ENCODE data around the gene PSMA2. TPM values are rescaled to one million over a fixed set of nuclear protein-coding genes. Genes with fewer than 3 reads are reported as not detected.
A peak's percentile ranks its signal among the peaks of the same experiment; 100 is the strongest.
"Not testable (repeated sequence)": the region's sequence is repeated elsewhere in the genome, so short reads cannot be mapped to it uniquely, and the experiment has no call there.

PSMA2 gene
- total and polyA plus RNA-seq, 4 experiments from 2014 or later, result 35.6 to 353 (median 144) TPM

DNA sequence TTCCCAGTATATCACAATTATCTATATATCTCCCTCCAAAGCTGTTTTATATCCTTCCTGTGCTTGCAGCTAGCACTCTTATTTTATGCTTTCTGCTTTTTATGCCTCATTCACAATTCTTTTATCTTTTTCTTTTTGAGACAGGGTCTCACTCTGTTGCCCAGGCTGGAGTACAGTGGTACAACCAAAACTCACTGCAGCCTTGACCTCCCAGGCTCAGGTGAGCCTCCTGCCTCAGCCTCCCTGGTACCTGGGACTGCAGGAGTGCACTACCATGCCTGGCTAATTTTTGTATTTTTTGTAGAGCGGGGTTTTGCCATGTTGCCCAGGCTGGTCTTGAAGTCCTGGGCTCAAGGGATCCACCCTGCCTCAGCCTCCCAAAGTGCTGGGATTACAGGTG is 25.8 kb downstream of the PSMA2 start:
- no peaks in the 10 kb centered on the region for H3K27me3 Mint-ChIP-seq
- Histone ChIP-seq H3K27ac (ENCODE audit: low read depth, low read length) (no peak overlapping the region), H3K4me1 (ENCODE audit: insufficient read depth, low read length) (peaks cover 15% of the 10 kb centered on the region), H3K9me3 (ENCODE audit: control insufficient read depth in 1 of 2, low read length in 2 of 2) (no peaks in the 10 kb centered on the region), H3K27me3 (ENCODE audit: insufficient read depth, low read length) (no peaks in the 10 kb centered on the region), H3K36me3 (ENCODE audit: insufficient read depth, low read length) (no peaks in the 10 kb centered on the region), H3K4me3 (ENCODE audit: low read length in 2 of 2) (no peak overlapping the region)
- POLR2A ChIA-PET (ENCODE audit: partially characterized antibody), result no interaction called here
- DNase-seq, result no peak
- peaks cover 11 to 22% (median 14%) of the 10 kb centered on the region in 4 donors for H3K4me1 Mint-ChIP-seq
- no peaks in the 10 kb centered on the region for H3K9me3 Mint-ChIP-seq
- intact Hi-C loops (cut with micrococcal nuclease), result no loop called here
- CTCF ChIA-PET (ENCODE audit: partially characterized antibody), result interaction anchor here (0.8 kb wide), 1 partner anchor 30 kb away, joined by 3 read pairs; no protein-coding TSS in a partner anchor
- peaks cover 5% of the 10 kb centered on the region in 2 donors for H3K36me3 Mint-ChIP-seq
- H3K4me3 Mint-ChIP-seq, result no peak overlapping the region
- no peak overlapping the region for H3K27ac Mint-ChIP-seq

- ChIA-PET CTCF (ENCODE audit: partially characterized antibody) (no interaction called here), POLR2A (ENCODE audit: partially characterized antibody) (no interaction called here)
- Histone ChIP-seq H3K4me1 (ENCODE audit: insufficient read depth, low read length) (no peaks in the 10 kb centered on the region), H3K27me3 (ENCODE audit: insufficient read depth, low read length) (no peaks in the 10 kb centered on the region), H3K4me3 (ENCODE audit: low read length in 2 of 2) (no peak overlapping the region), H3K9me3 (ENCODE audit: control insufficient read depth in 1 of 2, low read length in 2 of 2) (no peaks in the 10 kb centered on the region), H3K27ac (ENCODE audit: low read depth, low read length) (no peak overlapping the region), H3K36me3 (ENCODE audit: insufficient read depth, low read length) (no peaks in the 10 kb centered on the region)
- Mint-ChIP-seq H3K27me3 (peaks cover 0 to 5% of the 10 kb centered on the region in 2 donors), H3K9me3 (peaks cover 0 to 3% (median 0%) of the 10 kb centered on the region in 8 donors), H3K36me3 (peaks cover 0 to 4% of the 10 kb centered on the region in 2 donors), H3K4me3 (no peak overlapping the region), H3K4me1 (no peaks in the 10 kb centered on the region), H3K27ac (no peak overlapping the region)
- intact Hi-C loops (cut with micrococcal nuclease), result no loop called here
- no peak for DNase-seq
These were observed 29.6 kb downstream of the PSMA2 start for GRCh38 chr7:42902331-42902730.

GRCh38 chr7:42900842-42901241 is 31.1 kb downstream of the PSMA2 start:
- CTCF ChIA-PET (ENCODE audit: partially characterized antibody), result no interaction called here
- H3K9me3 Mint-ChIP-seq, result peaks cover 2 to 9% (median 6%) of the 10 kb centered on the region in 8 donors
- Histone ChIP-seq H3K4me3 (ENCODE audit: low read length in 2 of 2) (no peak overlapping the region), H3K9me3 (ENCODE audit: control insufficient read depth in 1 of 2, low read length in 2 of 2) (no peaks in the 10 kb centered on the region), H3K36me3 (ENCODE audit: insufficient read depth, low read length) (no peaks in the 10 kb centered on the region), H3K27ac (ENCODE audit: low read depth, low read length) (no peak overlapping the region), H3K27me3 (ENCODE audit: insufficient read depth, low read length) (no peaks in the 10 kb centered on the region), H3K4me1 (ENCODE audit: insufficient read depth, low read length) (no peaks in the 10 kb centered on the region)
- H3K27ac Mint-ChIP-seq, result peak overlapping the region in 1 of 7 donors; percentile 4
- POLR2A ChIA-PET (ENCODE audit: partially characterized antibody), result no interaction called here
- no peak overlapping the region for H3K4me3 Mint-ChIP-seq
- peaks cover 3 to 10% of the 10 kb centered on the region in 2 donors for H3K27me3 Mint-ChIP-seq
- intact Hi-C loops (cut with micrococcal nuclease), result no loop called here
- no peak for DNase-seq
- peaks cover 2 to 5% of the 10 kb centered on the region in 2 donors for H3K36me3 Mint-ChIP-seq
- peaks cover 0 to 2% (median 0%) of the 10 kb centered on the region in 4 donors for H3K4me1 Mint-ChIP-seq

GRCh38 chr7:42893346-42894240 is 38.4 kb downstream of the PSMA2 start:
- CTCF ChIA-PET (ENCODE audit: partially characterized antibody), result no interaction called here
- peaks cover 3 to 8% (median 8%) of the 10 kb centered on the region in 4 donors for H3K4me1 Mint-ChIP-seq
- POLR2A ChIA-PET (ENCODE audit: partially characterized antibody), result no interaction called here
- Histone ChIP-seq H3K36me3 (ENCODE audit: insufficient read depth, low read length) (no peaks in the 10 kb centered on the region), H3K27me3 (ENCODE audit: insufficient read depth, low read length) (peaks cover 4% of the 10 kb centered on the region), H3K4me3 (ENCODE audit: low read length in 2 of 2) (no peak overlapping the region), H3K4me1 (ENCODE audit: insufficient read depth, low read length) (peaks cover 3% of the 10 kb centered on the region), H3K27ac (ENCODE audit: low read depth, low read length) (no peak overlapping the region), H3K9me3 (ENCODE audit: control insufficient read depth in 1 of 2, low read length in 2 of 2) (no peaks in the 10 kb centered on the region)
- peaks cover 8 to 9% of the 10 kb centered on the region in 2 donors for H3K27me3 Mint-ChIP-seq
- intact Hi-C loops (cut with micrococcal nuclease), result no loop called here
- peaks cover 11 to 22% of the 10 kb centered on the region in 2 donors for H3K36me3 Mint-ChIP-seq
- H3K27ac Mint-ChIP-seq, result no peak overlapping the region
- peak in 1 of 5 donors; percentile 9 for DNase-seq
- H3K9me3 Mint-ChIP-seq, result peaks cover 3 to 29% (median 24%) of the 10 kb centered on the region in 8 donors
- H3K4me3 Mint-ChIP-seq, result no peak overlapping the region

DNA sequence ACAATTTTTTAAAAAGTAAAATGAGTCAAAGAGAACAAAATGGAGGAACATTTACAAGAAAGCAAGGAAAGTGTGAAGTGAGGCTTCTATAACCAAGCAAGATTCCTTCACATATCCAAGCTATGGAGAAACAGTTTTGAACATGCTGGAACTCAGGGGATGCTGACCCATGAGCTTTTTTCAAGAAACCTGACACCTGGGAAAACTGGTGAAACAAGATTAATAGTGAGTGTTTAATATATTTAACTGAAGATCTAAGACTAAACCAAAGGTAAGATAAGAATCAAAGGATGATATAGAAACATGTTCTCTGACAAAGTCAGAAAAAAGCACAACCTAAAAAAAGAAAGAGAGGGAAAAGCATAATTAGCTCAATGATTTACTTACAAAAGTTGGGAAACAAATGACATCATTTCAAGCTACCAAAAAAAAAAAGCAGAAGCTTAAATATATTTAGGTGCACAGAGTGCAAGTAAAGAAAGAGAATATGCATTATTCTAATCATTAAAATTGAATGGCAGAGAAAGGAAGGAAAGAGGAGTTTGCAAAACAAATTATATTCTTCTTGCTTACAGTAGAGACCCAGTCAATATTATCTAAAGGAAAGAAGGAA is 45.0 kb downstream of the PSMA2 start:
- H3K36me3 ChIP-seq (ENCODE audit: insufficient read depth, low read length), result no peaks in the 10 kb centered on the region
- intact Hi-C loops (cut with micrococcal nuclease), result no loop called here
- H3K27ac Mint-ChIP-seq, result peak overlapping the region in 3 of 7 donors; percentile 72 to 92 (median 86)

GRCh38 chr7:42886129-42886528 is 45.8 kb downstream of the PSMA2 start:
- Histone ChIP-seq H3K27me3 (ENCODE audit: insufficient read depth, low read length) (peaks cover 4% of the 10 kb centered on the region), H3K27ac (ENCODE audit: low read depth, low read length) (no peak overlapping the region), H3K4me3 (ENCODE audit: low read length in 2 of 2) (no peak overlapping the region), H3K4me1 (ENCODE audit: insufficient read depth, low read length) (peaks cover 17% of the 10 kb centered on the region), H3K36me3 (ENCODE audit: insufficient read depth, low read length) (no peaks in the 10 kb centered on the region), H3K9me3 (ENCODE audit: control insufficient read depth in 1 of 2, low read length in 2 of 2) (no peaks in the 10 kb centered on the region)
- CTCF ChIA-PET (ENCODE audit: partially characterized antibody), result interaction anchor here (2.3 kb wide), 1 partner anchor 10 kb away, joined by 11 read pairs; no protein-coding TSS in a partner anchor
- Mint-ChIP-seq H3K4me1 (peaks cover 10 to 25% (median 18%) of the 10 kb centered on the region in 4 donors), H3K36me3 (no peaks in the 10 kb centered on the region), H3K9me3 (peaks cover 0 to 2% (median 0%) of the 10 kb centered on the region in 8 donors), H3K27me3 (peaks cover 0 to 4% of the 10 kb centered on the region in 2 donors), H3K4me3 (peak overlapping the region in 1 of 8 donors; percentile 2), H3K27ac (peak overlapping the region in 1 of 7 donors; percentile 22)
- POLR2A ChIA-PET (ENCODE audit: partially characterized antibody), result no interaction called here
- DNase-seq, result no peak
- intact Hi-C loops (cut with micrococcal nuclease), result no loop called here

More for the DNA sequence above, 45.0 kb downstream of the PSMA2 start:
- DNase-seq, result no peak
- peaks cover 17% of the 10 kb centered on the region for H3K4me1 ChIP-seq (ENCODE audit: insufficient read depth, low read length)
- Mint-ChIP-seq H3K9me3 (peaks cover 0 to 2% (median 0%) of the 10 kb centered on the region in 8 donors), H3K27me3 (peaks cover 0 to 5% of the 10 kb centered on the region in 2 donors), H3K4me1 (peaks cover 10 to 25% (median 18%) of the 10 kb centered on the region in 4 donors), H3K36me3 (no peaks in the 10 kb centered on the region), H3K4me3 (peak overlapping the region; percentile 26 to 91 (median 89))
- H3K27ac ChIP-seq (ENCODE audit: low read depth, low read length), result no peak overlapping the region
- ChIA-PET CTCF (ENCODE audit: partially characterized antibody) (interaction anchor here (1.0 to 2.3 kb wide), 2 partner anchors 9 to 10 kb away, joined by 3 to 11 read pairs; no protein-coding TSS in a partner anchor), POLR2A (ENCODE audit: partially characterized antibody) (interaction anchor here (2.3 kb wide), 1 partner anchor 45 kb away, joined by 15 read pairs; the partner anchor contains the start of genes MRPL32 and PSMA2)
- no peaks in the 10 kb centered on the region for H3K9me3 ChIP-seq (ENCODE audit: control insufficient read depth in 1 of 2, low read length in 2 of 2)
- peaks cover 4% of the 10 kb centered on the region for H3K27me3 ChIP-seq (ENCODE audit: insufficient read depth, low read length)
- H3K4me3 ChIP-seq (ENCODE audit: low read length in 2 of 2), result no peak overlapping the region

DNA sequence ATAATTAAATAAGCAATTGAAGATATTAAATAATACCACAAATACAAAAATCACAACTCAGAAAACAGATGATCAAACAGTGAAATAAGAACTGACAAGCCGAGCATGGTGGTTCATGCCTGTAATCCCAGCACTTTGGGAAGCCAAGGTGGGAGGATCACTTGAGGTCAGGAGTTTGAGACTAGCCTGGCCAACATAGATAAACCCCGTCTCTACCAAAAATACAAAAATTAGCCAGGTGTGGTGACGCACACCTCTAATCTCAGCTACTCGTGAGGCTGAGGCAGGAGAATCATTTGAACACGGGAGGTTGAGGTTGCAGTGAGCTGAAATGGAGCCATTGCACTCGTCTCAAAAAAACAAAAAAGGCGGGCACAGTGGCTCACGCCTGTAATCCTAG is 46.8 kb downstream of the PSMA2 start:
- DNase-seq; H3K27me3 Mint-ChIP-seq; CTCF ChIA-PET (ENCODE audit: partially characterized antibody); H3K36me3 Mint-ChIP-seq; H3K27ac ChIP-seq (ENCODE audit: low read depth, low read length); H3K4me3 ChIP-seq (ENCODE audit: low read length in 2 of 2); H3K36me3 ChIP-seq (ENCODE audit: insufficient read depth, low read length); H3K9me3 Mint-ChIP-seq; H3K4me3 Mint-ChIP-seq; intact Hi-C loops (cut with micrococcal nuclease); H3K27me3 ChIP-seq (ENCODE audit: insufficient read depth, low read length); POLR2A ChIA-PET (ENCODE audit: partially characterized antibody); H3K9me3 ChIP-seq (ENCODE audit: control insufficient read depth in 1 of 2, low read length in 2 of 2); H3K27ac Mint-ChIP-seq: not testable (repeated sequence)
- H3K4me1 ChIP-seq (ENCODE audit: insufficient read depth, low read length), result peaks cover 17% of the 10 kb centered on the region
- H3K4me1 Mint-ChIP-seq, result peaks cover 10 to 25% (median 18%) of the 10 kb centered on the region in 4 donors
